AG10803 (cell line): ENCODE results near the gene PAX8.
A peak's percentile ranks its signal among the peaks of the same experiment; 100 is the strongest.

Experiments
- DNase-seq: peaks from one replicate; pipeline ENCODE4 v3.0.0; 2010; ENCODE audit warnings: low read depth
- H3K4me3 ChIP-seq: 2 replicates; pipeline ENCODE4 v1.5.1; 2011; ENCODE audit warnings: mild to moderate bottlenecking, low read length, control low read depth
- CTCF ChIP-seq: conservative IDR thresholded peaks from 2 replicates; pipeline ENCODE4 v1.5.1; 2011; ENCODE audit warnings: mild to moderate bottlenecking, low read length, control low read depth, inconsistent platforms

PAX8 gene

DNA sequence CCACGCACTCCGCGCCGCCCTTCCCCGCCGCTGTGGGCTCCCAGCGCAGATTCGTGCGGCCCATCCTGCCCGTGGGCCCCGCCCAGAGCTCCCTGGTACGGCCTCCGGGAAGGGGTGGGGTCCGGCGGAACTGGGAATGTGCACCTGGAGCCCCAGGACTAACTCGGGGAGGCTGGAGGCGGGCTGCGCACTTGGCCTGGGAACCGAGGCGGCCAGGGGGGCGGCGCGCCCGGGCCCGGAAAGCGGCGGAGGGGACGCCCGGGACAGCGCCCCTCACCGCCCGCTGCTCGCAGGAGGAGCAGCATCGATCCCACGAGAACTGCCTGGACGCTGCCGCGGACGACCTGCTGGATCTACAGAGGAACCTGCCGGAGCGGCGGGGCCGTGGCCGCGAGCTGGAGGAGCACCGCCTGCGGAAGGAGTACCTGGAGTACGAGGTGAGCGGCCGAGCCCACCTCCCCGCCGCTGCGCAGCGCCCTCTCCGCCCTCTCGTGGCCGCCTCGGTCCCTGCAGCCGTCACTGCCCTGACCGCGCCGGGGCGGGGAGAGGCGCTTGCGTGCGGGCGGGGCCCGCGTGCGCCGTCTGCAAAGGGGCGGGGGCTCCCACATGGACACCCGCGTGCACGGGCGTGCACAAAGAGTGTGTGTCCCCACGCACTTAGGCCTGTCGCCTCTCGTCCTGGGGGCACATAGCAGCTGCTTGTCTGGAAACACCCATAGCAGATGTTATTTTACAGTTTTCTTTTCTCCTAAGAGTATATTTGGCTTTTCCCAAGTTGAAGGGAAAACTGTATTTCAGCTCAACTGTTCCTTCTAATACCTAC, 79.7 kb downstream of the PAX8 start:
- peak overlapping the region; percentile 76 for H3K4me3 ChIP-seq
- TF ChIP-seq CTCF: peak; percentile 57
- peak; percentile 60 for DNase-seq

DNA sequence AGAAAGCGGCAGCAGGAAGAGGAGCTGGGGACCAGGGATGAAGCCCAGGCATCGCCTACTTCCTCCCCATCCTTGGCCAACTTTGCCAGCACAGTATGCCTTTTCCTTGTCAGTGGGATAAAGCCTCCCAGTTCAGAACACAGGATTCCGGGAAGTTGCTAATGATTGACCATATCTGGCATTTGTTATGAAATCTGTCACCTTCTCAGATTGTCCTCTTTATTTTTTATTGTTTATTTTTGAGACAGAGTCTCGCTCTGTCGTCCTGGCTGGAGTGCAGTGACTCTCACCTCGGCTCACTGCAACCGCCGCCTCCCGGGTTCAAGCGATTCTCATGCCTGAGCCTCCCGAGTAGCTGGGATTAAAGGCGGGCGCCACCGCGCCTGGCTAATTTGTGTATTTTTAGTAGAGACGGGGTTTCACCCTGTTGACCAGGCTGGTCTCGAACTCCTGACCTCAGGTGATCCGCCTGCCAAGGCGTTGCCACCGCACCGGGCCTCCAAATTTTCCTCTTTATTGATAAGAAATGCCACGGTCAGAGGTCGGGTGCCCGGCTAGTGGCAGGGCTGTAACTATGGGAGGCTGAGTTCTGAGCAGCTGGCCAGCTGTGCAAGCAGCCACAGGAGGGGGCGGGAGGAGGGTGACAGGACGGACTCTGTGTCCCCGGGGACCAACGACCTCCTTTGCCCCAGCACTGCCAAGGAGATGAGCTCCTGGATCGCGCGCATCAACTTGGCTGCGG, 80.5 kb downstream of the PAX8 start:
- H3K4me3 ChIP-seq: peak overlapping the region; percentile 76
- no peak for DNase-seq
- TF ChIP-seq CTCF: no peak

- no peak for DNase-seq
- no peak overlapping the region for H3K4me3 ChIP-seq
- TF ChIP-seq CTCF: no peak
Measured at GRCh38 chr2:113197347-113198047, 81.2 kb downstream of the PAX8 start.

- TF ChIP-seq CTCF: no peak
- no peak overlapping the region for H3K4me3 ChIP-seq
- DNase-seq: no peak
Measured at GRCh38 chr2:113196839-113197238, 81.9 kb downstream of the PAX8 start.

GRCh38 chr2:113195923-113196501, 82.7 kb downstream of the PAX8 start:
- H3K4me3 ChIP-seq: no peak overlapping the region
- no peak for TF ChIP-seq CTCF
- DNase-seq: no peak

- DNase-seq: no peak
- no peak overlapping the region for H3K4me3 ChIP-seq
- TF ChIP-seq CTCF: no peak
Measured at GRCh38 chr2:113192459-113193100, 86.1 kb downstream of the PAX8 start.
